IMR-90 (cell line): ENCODE measurements around the gene ORAI1. TPM values are rescaled to one million over a fixed set of nuclear protein-coding genes. Genes with fewer than 3 reads are reported as not detected.

Experiments
- ATAC-seq: fragments of 200-7000 bp; cut with Tn5 transposase; 2 replicates; pipeline ENCODE4 v1.9.1; 2020; ENCODE audit warnings: low read depth, mild to moderate bottlenecking, moderate library complexity
- BruUV-seq: library from RNA; stranded (reverse); fragments of 400-500 nt; replicated peaks from 2 replicates; lab custom pipeline; 2021; lab: Mats Ljungman, UMichigan
- CTCF ChIA-PET: fragments of 300-600 bp; formaldehyde crosslinking; extraction: SDS; loops from one replicate; lab custom pipeline; 2021; ENCODE audit warnings: antibody characterized with exemption; lab: Yijun Ruan, JAX
- POLR2A ChIA-PET: fragments of 300-600 bp; sonication (Branson Sonifier 250); formaldehyde crosslinking; loops from one replicate; lab custom pipeline; 2022; ENCODE audit warnings: antibody characterized with exemption; ENCODE audit not compliant: unreplicated experiment; lab: Charles Lee
- DNase-seq: peaks from one replicate; pipeline ENCODE4 v3.0.0; 2013
- H2AFZ ChIP-seq: replicated peaks from 2 replicates; pipeline ENCODE3; 2013; ENCODE audit warnings: low read length, mild to moderate bottlenecking; ENCODE audit not compliant: poor library complexity
- H2AK5ac ChIP-seq: 2 replicates; pipeline ENCODE4 v1.6.1; 2013; ENCODE audit warnings: low read depth, low read length, inconsistent platforms
- H2AK9ac ChIP-seq: replicated peaks from 2 replicates; pipeline ENCODE3; 2013; ENCODE audit warnings: mild to moderate bottlenecking, low read depth, low read length, moderate library complexity; ENCODE audit not compliant: poor library complexity
- H2BK120ac ChIP-seq: 2 replicates; pipeline ENCODE4 v1.6.1; 2013; ENCODE audit warnings: low read depth, low read length, inconsistent platforms
- H2BK15ac ChIP-seq: 3 replicates; pipeline ENCODE4 v1.6.1; 2013; ENCODE audit warnings: low read depth, low read length, inconsistent platforms
- H2BK20ac ChIP-seq: 2 replicates; pipeline ENCODE4 v1.6.1; 2013; ENCODE audit warnings: low read depth, mild to moderate bottlenecking, inconsistent platforms, low read length, moderate library complexity
- H2BK5ac ChIP-seq: 2 replicates; pipeline ENCODE4 v1.6.1; 2013; ENCODE audit warnings: mild to moderate bottlenecking, low read depth, low read length, inconsistent platforms; ENCODE audit not compliant: poor library complexity, severe bottlenecking
- H3K14ac ChIP-seq: replicated peaks from 2 replicates; pipeline ENCODE4 v1.6.1; 2013; ENCODE audit warnings: low read depth, low read length, inconsistent platforms
- H3K18ac ChIP-seq: 2 replicates; pipeline ENCODE4 v1.6.1; 2013; ENCODE audit warnings: low read depth, low read length, control low read depth
- H3K23ac ChIP-seq: 2 replicates; pipeline ENCODE4 v1.6.1; 2013; ENCODE audit warnings: low read depth, low read length, inconsistent platforms
- H3K27ac ChIP-seq: 2 replicates; pipeline ENCODE4 v1.5.1; 2013; ENCODE audit warnings: mild to moderate bottlenecking, control low read depth, low read length; ENCODE audit not compliant: insufficient read depth
- H3K27me3 ChIP-seq: 2 replicates; pipeline ENCODE4 v1.6.1; 2013; ENCODE audit warnings: low read length; ENCODE audit not compliant: control insufficient read depth, insufficient read depth
- H3K36me3 ChIP-seq: 2 replicates; pipeline ENCODE4 v1.6.1; 2013; ENCODE audit warnings: low read length, mixed read lengths; ENCODE audit not compliant: control insufficient read depth, insufficient read depth
- H3K4ac ChIP-seq: 2 replicates; pipeline ENCODE4 v1.6.1; 2013; ENCODE audit warnings: low read depth, low read length, inconsistent platforms
- H3K4me1 ChIP-seq: 2 replicates; pipeline ENCODE4 v1.6.1; 2013; ENCODE audit warnings: low read length, mixed read lengths; ENCODE audit not compliant: control insufficient read depth, insufficient read depth
- H3K4me2 ChIP-seq: 2 replicates; pipeline ENCODE4 v1.6.1; 2013; ENCODE audit warnings: low read depth, mild to moderate bottlenecking, control low read depth, low read length, moderate library complexity
- H3K4me3 ChIP-seq: 2 replicates; pipeline ENCODE4 v1.5.1; 2013; ENCODE audit warnings: low read depth, mild to moderate bottlenecking, control low read depth, low read length, moderate library complexity; ENCODE audit not compliant: insufficient read depth
- H3K56ac ChIP-seq: 2 replicates; pipeline ENCODE4 v1.6.1; 2013; ENCODE audit warnings: low read length, inconsistent platforms; ENCODE audit not compliant: insufficient read depth; ENCODE audit errors: extremely low read depth
- H3K79me1 ChIP-seq, 2 experiments: 2 replicates each; pipeline ENCODE4 v1.6.1; 2013; ENCODE audit warnings: low read length in 2 of 2, inconsistent platforms in 1 of 2, low read depth in 1 of 2
- H3K9ac ChIP-seq: 2 replicates; pipeline ENCODE4 v1.6.1; 2013; ENCODE audit warnings: low read depth, low read length, control low read depth
- H3K9me1 ChIP-seq: 2 replicates; pipeline ENCODE4 v1.6.1; 2013; ENCODE audit warnings: low read length, inconsistent platforms; ENCODE audit not compliant: insufficient read depth
- H3K9me3 ChIP-seq: 2 replicates; pipeline ENCODE4 v1.6.1; 2013; ENCODE audit warnings: low read length; ENCODE audit not compliant: control insufficient read depth, insufficient read depth
- H4K20me1 ChIP-seq: 2 replicates; pipeline ENCODE4 v1.6.1; 2013; ENCODE audit warnings: low read length, inconsistent platforms; ENCODE audit not compliant: insufficient read depth
- H4K5ac ChIP-seq: 2 replicates; pipeline ENCODE4 v1.6.1; 2013; ENCODE audit warnings: mild to moderate bottlenecking, low read depth, low read length, control low read depth
- H4K8ac ChIP-seq, 2 experiments: 2 replicates each; pipeline ENCODE4 v1.6.1; 2013; ENCODE audit warnings: low read depth in 2 of 2, low read length in 2 of 2, control low read depth in 1 of 2, inconsistent platforms in 1 of 2
- H4K91ac ChIP-seq: 2 replicates; pipeline ENCODE4 v1.6.1; 2013; ENCODE audit warnings: low read depth, low read length, inconsistent platforms; ENCODE audit not compliant: insufficient read depth
- BHLHE40 ChIP-seq: fragments of 150-350 bp; IDR thresholded peaks from 2 replicates; pipeline ENCODE4 v1.6.1; 2016; ENCODE audit warnings: mild to moderate bottlenecking, low read depth, low read length
- CEBPB ChIP-seq: IDR thresholded peaks from 2 replicates; pipeline ENCODE4 v1.6.1; 2012; ENCODE audit warnings: low read depth, low read length, improper control_type of control experiment
- CHD1 ChIP-seq: IDR thresholded peaks from 2 replicates; pipeline ENCODE4 v1.6.1; 2012; ENCODE audit warnings: low read depth, low read length, improper control_type of control experiment
- RAD21 ChIP-seq: IDR thresholded peaks from 2 replicates; pipeline ENCODE4 v1.6.1; 2012; ENCODE audit warnings: low read length, improper control_type of control experiment
- RFX5 ChIP-seq: IDR thresholded peaks from 2 replicates; pipeline ENCODE4 v1.8.0; 2012; ENCODE audit warnings: low read depth, mild to moderate bottlenecking, low read length, moderate library complexity
- WGBS, 2 experiments: methylation state at CpG; one replicate each; pipeline versions ENCODE4 v1.1.5 to v1.1.7; 2013; ENCODE audit warnings: missing lambda C conversion rate in 2 of 2; ENCODE audit not compliant: insufficient read length in 1 of 2; ENCODE audit errors: extremely low coverage in 2 of 2; 5-methylcytosine and 5-hydroxymethylcytosine counted together
- dilution Hi-C: fragments of 300-500 bp; cut with HindIII; formaldehyde crosslinking; loops from one replicate; pipeline ENCODE4 v1.14.3; 2018; ENCODE audit warnings: low sequenced_read_pairs; ENCODE audit not compliant: unreplicated experiment
- in situ Hi-C: fragments of 300-500 bp; cut with MboI; formaldehyde crosslinking; loops from 3 replicates; pipeline ENCODE4 v1.14.3; 2019; ENCODE audit warnings: low sequenced_read_pairs, inconsistent platforms, mixed read lengths
- intact Hi-C: fragments of 100-400 bp; cut with micrococcal nuclease; formaldehyde crosslinking; loops from 2 replicates; pipeline ENCODE4 v1.10.0; 2022
- polyA plus RNA-seq, 3 experiments: library from polyadenylated mRNA; depleted of rRNA; stranded (reverse); fragments of >200 nt; gene quantifications; 2 replicates each; pipeline ENCODE4 v1.2.3, GENCODE V29; 2012; ENCODE audit warnings: low replicate concordance in 1 of 3
- total RNA-seq: library from RNA; depleted of rRNA; stranded (reverse); fragments of >200 nt; gene quantifications from 2 replicates; pipeline ENCODE4 v1.2.3, GENCODE V29; 2012
- TF ChIP-seq, protein P1 (sequence below): fragments of 150-350 bp; IDR thresholded peaks from 2 replicates; pipeline ENCODE4 v1.6.1; 2017; ENCODE audit warnings: mild to moderate bottlenecking, antibody characterized with exemption, low read length, low read depth
- TF ChIP-seq, protein P2 (sequence below): conservative IDR thresholded peaks from 2 replicates; pipeline ENCODE4 v1.5.1; 2012; ENCODE audit warnings: mild to moderate bottlenecking, low read depth, low read length, improper control_type of control experiment

The ORAI1 gene
- total and polyA plus RNA-seq, 2 of the 4 experiments (the other 2 are of a cell fraction) = 3.9 to 22.7 TPM

DNA sequence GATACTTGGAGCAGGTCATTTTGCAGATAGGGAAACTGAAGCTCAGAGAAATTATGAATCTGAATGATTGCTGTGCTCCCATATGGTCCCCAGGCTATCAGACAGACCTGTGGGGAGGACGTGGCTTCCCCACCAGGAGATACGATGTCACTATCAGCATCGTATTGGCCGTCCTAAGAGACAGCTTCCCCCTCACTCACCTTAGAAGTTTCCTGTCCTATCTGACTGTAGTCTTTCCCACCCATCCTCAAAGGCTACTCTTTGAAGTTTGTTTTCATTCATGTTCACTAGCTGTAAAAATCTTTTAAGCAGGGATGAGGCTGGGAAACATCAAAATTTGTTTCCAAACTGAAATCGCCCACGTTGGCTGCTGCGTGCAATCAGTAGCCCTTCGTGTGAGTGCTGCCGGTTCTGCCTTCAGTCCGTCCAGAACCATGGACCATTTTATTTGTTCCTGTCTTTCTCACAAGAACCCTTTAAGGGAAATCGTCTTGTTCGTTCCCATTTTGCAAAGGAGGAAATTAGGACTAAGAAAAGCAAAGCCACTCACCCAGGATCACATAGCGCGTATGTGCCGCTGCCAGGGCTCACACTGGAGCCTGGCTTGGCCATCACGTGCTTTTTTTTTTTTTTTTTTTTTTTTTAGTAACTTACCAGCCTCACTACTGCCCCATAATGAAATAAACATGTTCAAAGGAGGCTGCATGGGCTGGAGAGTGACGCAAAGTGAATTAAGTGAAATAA is 44.5 kb upstream of the ORAI1 start:
- BruUV-seq = no TSS peak
- Histone ChIP-seq H3K9me3 (no peaks in the 10 kb centered on the region), H2BK120ac (peak overlapping the region; percentile 58), H3K27me3 (no peaks in the 10 kb centered on the region), H2AK5ac (peak overlapping the region; percentile 73), H3K56ac (peak overlapping the region; percentile 42; the same call in 1 of the 2 replicates), H3K4ac (peak overlapping the region; percentile 78), H3K4me1 (peaks cover 17% of the 10 kb centered on the region), H3K23ac (peak overlapping the region; percentile 66), H2BK20ac (peak overlapping the region; percentile 5; the same call in 1 of the 2 replicates), H2BK15ac (peak overlapping the region; percentile 46; the same call in 1 of the 3 replicates), H4K91ac (peak overlapping the region; percentile 37; the same call in 1 of the 2 replicates), H4K5ac (peak overlapping the region; percentile 13; the same call in 1 of the 2 replicates), H3K4me2 (peak overlapping the region; percentile 73), H4K20me1 (no peaks in the 10 kb centered on the region), H3K18ac (peak overlapping the region; percentile 0; the same call in 1 of the 2 replicates), H3K9ac (peak overlapping the region; percentile 66), H2AK9ac (peak overlapping the region; percentile 18), H3K14ac (peak overlapping the region; percentile 70), H3K9me1 (0 out of 2 replicates have a peak, but pooled peaks cover 5% of the 10 kb centered on the region), H2AFZ (peak overlapping the region; percentile 81), H3K79me1 (peaks cover 12 to 35% of the 10 kb centered on the region in 2 experiments; a peak in 3 of 4 replicates), H4K8ac (peak overlapping the region; percentile 49 to 83; a peak in 3 of 4 replicates), H3K27ac (peak overlapping the region; percentile 6; the same call in 1 of the 2 replicates), H3K4me3 (peak overlapping the region; percentile 64), H3K36me3 (no peaks in the 10 kb centered on the region), H2BK5ac (peak overlapping the region; percentile 38)
- WGBS, 2 experiments = 3% methylated on average over 5 of the region's 17 CpGs; no CpG with 5 or more reads in 1 of the 2 experiments
- in situ Hi-C loops (no loop called here), intact Hi-C loops (loop anchor here (5.0 kb wide), 1 partner anchor 45 kb away; the partner anchor contains the start of gene ORAI1), dilution Hi-C loops (no loop called here)
- CTCF ChIA-PET = no interaction called here
- POLR2A ChIA-PET = no interaction called here
- ATAC-seq = no peak
- DNase-seq = peak; percentile 50
- TF ChIP-seq RAD21 (no peak), BHLHE40 (peak; percentile 71), CHD1 (no peak), CEBPB (no peak), RFX5 (no peak)
- TF ChIP-seq, protein P1, sequence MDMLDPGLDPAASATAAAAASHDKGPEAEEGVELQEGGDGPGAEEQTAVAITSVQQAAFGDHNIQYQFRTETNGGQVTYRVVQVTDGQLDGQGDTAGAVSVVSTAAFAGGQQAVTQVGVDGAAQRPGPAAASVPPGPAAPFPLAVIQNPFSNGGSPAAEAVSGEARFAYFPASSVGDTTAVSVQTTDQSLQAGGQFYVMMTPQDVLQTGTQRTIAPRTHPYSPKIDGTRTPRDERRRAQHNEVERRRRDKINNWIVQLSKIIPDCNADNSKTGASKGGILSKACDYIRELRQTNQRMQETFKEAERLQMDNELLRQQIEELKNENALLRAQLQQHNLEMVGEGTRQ = peak; percentile 77
- TF ChIP-seq, protein P2, sequence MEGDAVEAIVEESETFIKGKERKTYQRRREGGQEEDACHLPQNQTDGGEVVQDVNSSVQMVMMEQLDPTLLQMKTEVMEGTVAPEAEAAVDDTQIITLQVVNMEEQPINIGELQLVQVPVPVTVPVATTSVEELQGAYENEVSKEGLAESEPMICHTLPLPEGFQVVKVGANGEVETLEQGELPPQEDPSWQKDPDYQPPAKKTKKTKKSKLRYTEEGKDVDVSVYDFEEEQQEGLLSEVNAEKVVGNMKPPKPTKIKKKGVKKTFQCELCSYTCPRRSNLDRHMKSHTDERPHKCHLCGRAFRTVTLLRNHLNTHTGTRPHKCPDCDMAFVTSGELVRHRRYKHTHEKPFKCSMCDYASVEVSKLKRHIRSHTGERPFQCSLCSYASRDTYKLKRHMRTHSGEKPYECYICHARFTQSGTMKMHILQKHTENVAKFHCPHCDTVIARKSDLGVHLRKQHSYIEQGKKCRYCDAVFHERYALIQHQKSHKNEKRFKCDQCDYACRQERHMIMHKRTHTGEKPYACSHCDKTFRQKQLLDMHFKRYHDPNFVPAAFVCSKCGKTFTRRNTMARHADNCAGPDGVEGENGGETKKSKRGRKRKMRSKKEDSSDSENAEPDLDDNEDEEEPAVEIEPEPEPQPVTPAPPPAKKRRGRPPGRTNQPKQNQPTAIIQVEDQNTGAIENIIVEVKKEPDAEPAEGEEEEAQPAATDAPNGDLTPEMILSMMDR = 0 out of 2 replicates have a peak, but pooled peaks have one; percentile 11
